H1 (cell line): Measurements from ENCODE around the gene GLRX3. TPM values are rescaled to one million over a fixed set of nuclear protein-coding genes. Genes with fewer than 3 reads are reported as not detected.

Experiments
- CTCF ChIA-PET: fragments of 300-600 bp; sonication (Branson Sonifier 250); formaldehyde crosslinking; loops from one replicate; lab custom pipeline; 2021; ENCODE audit not compliant: partially characterized antibody; lab: Charles Lee
- POLR2A ChIA-PET: fragments of 300-600 bp; sonication (Branson Sonifier 250); formaldehyde crosslinking; loops from one replicate; lab custom pipeline; 2021; ENCODE audit warnings: inconsistent platforms; ENCODE audit not compliant: partially characterized antibody; lab: Charles Lee
- DNase-seq, 2 experiments: peaks; one replicate each; pipeline versions ENCODE4 v3.0.0 to v3.0.0-alpha.2; 2010 to 2022; ENCODE audit warnings: low spot score in 2 of 2, low read depth in 1 of 2, mixed read lengths in 1 of 2
- FAIRE-seq: peaks from 2 replicates; lab custom pipeline; 2011; peaks lifted over from hg19 to GRCh38; lab: Jason Lieb, UNC
- H2AFZ ChIP-seq: 2 replicates; pipeline ENCODE4 v1.8.1; 2012; ENCODE audit warnings: low read length, inconsistent platforms
- H2AK5ac ChIP-seq: 2 replicates; pipeline ENCODE4 v1.6.1; 2013; ENCODE audit warnings: low read depth, low read length
- H2BK120ac ChIP-seq: replicated peaks from 2 replicates; pipeline ENCODE3; 2013; ENCODE audit warnings: low read depth, low read length, inconsistent platforms
- H2BK12ac ChIP-seq: 2 replicates; pipeline ENCODE4 v1.6.1; 2013; ENCODE audit warnings: low read depth, low read length
- H2BK15ac ChIP-seq: 2 replicates; pipeline ENCODE4 v1.6.1; 2013; ENCODE audit warnings: low read length
- H2BK20ac ChIP-seq: 2 replicates; pipeline ENCODE4 v1.6.1; 2013; ENCODE audit warnings: low read length
- H2BK5ac ChIP-seq: 2 replicates; pipeline ENCODE4 v1.6.1; 2013; ENCODE audit warnings: low read depth, low read length
- H3K14ac ChIP-seq: 2 replicates; pipeline ENCODE4 v1.6.1; 2013; ENCODE audit warnings: inconsistent platforms; ENCODE audit not compliant: insufficient read length
- H3K18ac ChIP-seq: 2 replicates; pipeline ENCODE4 v1.6.1; 2013; ENCODE audit warnings: low read length; ENCODE audit errors: extremely low read depth
- H3K23ac ChIP-seq: 2 replicates; pipeline ENCODE4 v1.6.1; 2013; ENCODE audit warnings: inconsistent platforms; ENCODE audit not compliant: insufficient read length
- H3K23me2 ChIP-seq: 2 replicates; pipeline ENCODE4 v1.6.1; 2013; ENCODE audit warnings: low read depth, low read length
- H3K27ac ChIP-seq: 2 replicates; pipeline ENCODE4 v1.6.1; 2011; ENCODE audit warnings: low read depth, low read length, inconsistent platforms
- H3K27me3 ChIP-seq, 4 experiments: replicated peaks in 1 of 4; 1 replicate in 1 of 4; 2 replicates in 3 of 4; pipeline versions ENCODE4 v1.6.1 to v1.8.1; 2011 to 2013; ENCODE audit warnings: low read length in 3 of 4, mild to moderate bottlenecking in 3 of 4, inconsistent platforms in 2 of 4, mixed read lengths in 2 of 4, moderate library complexity in 1 of 4; ENCODE audit not compliant: control insufficient read depth in 3 of 4, insufficient read depth in 3 of 4; ENCODE audit errors: extremely low read depth in 1 of 4
- H3K36me3 ChIP-seq, 4 experiments: 2 replicates each; pipeline versions ENCODE4 v1.6.1 to v1.8.1; 2011 to 2013; ENCODE audit warnings: mild to moderate bottlenecking in 4 of 4, low read length in 3 of 4, moderate library complexity in 2 of 4, control low read depth in 1 of 4, inconsistent platforms in 1 of 4; ENCODE audit not compliant: insufficient read depth in 4 of 4, control insufficient read depth in 2 of 4
- H3K4ac ChIP-seq: replicated peaks from 2 replicates; pipeline ENCODE3; 2013; ENCODE audit warnings: low read length, low read depth, mixed read lengths, inconsistent platforms; ENCODE audit not compliant: insufficient read length
- H3K4me1 ChIP-seq, 4 experiments: replicated peaks in 1 of 4; 1 replicate in 1 of 4; 2 replicates in 3 of 4; pipeline versions ENCODE4 v1.6.1 to v1.8.1; 2011 to 2013; ENCODE audit warnings: low read length in 3 of 4, inconsistent platforms in 2 of 4, mixed read lengths in 1 of 4; ENCODE audit not compliant: insufficient read depth in 4 of 4, control insufficient read depth in 3 of 4
- H3K4me2 ChIP-seq, 2 experiments: 2 replicates each; pipeline versions ENCODE4 v1.6.1 to v1.8.1; 2011 to 2013; ENCODE audit warnings: low read depth in 2 of 2, low read length in 2 of 2, control low read depth in 1 of 2, inconsistent platforms in 1 of 2, mild to moderate bottlenecking in 1 of 2; ENCODE audit not compliant: insufficient read depth in 1 of 2
- H3K4me3 ChIP-seq, 4 experiments: fragments of 200-600, 300-600 bp in 1 of 4; sonication (generic), shearing (Covaris generic), sonication (Bioruptor Twin) in 1 of 4; 2 replicates each; pipeline versions ENCODE4 v1.5.1 to v1.8.1; 2011 to 2016; ENCODE audit warnings: low read length in 4 of 4, low read depth in 3 of 4, control low read depth in 2 of 4, inconsistent platforms in 2 of 4, mild to moderate bottlenecking in 2 of 4, mixed read lengths in 1 of 4, moderate library complexity in 1 of 4; ENCODE audit not compliant: insufficient read depth in 2 of 4; ENCODE audit errors: extremely low read depth in 1 of 4
- H3K56ac ChIP-seq: replicated peaks from 2 replicates; pipeline ENCODE3; 2013; ENCODE audit warnings: low read depth, mild to moderate bottlenecking, mixed read lengths, low read length, inconsistent platforms; ENCODE audit not compliant: insufficient read length
- H3K79me1 ChIP-seq: 2 replicates; pipeline ENCODE4 v1.6.1; 2013; ENCODE audit warnings: low read depth, low read length, control low read depth
- H3K79me2 ChIP-seq, 2 experiments: 2 replicates each; pipeline versions ENCODE4 v1.6.1 to v1.8.1; 2012 to 2013; ENCODE audit warnings: low read length in 2 of 2, mild to moderate bottlenecking in 2 of 2, inconsistent platforms in 1 of 2; ENCODE audit not compliant: insufficient read depth in 2 of 2, control insufficient read depth in 1 of 2
- H3K9ac ChIP-seq, 4 experiments: replicated peaks in 1 of 4; 1 replicate in 1 of 4; 2 replicates in 3 of 4; pipeline versions ENCODE4 v1.6.1 to v1.8.1; 2011 to 2013; ENCODE audit warnings: low read depth in 3 of 4, low read length in 3 of 4, control low read depth in 2 of 4, mild to moderate bottlenecking in 2 of 4, moderate library complexity in 2 of 4, inconsistent platforms in 1 of 4; ENCODE audit errors: extremely low read depth in 1 of 4
- H3K9me3 ChIP-seq, 2 experiments: 2 replicates each; pipeline versions ENCODE4 v1.6.1 to v1.8.1; 2012 to 2013; ENCODE audit warnings: mild to moderate bottlenecking in 2 of 2, moderate library complexity in 2 of 2, control low read depth in 1 of 2, inconsistent platforms in 1 of 2, low read depth in 1 of 2, low read length in 1 of 2, mixed read lengths in 1 of 2; ENCODE audit not compliant: insufficient read depth in 2 of 2
- H4K20me1 ChIP-seq, 2 experiments: replicated peaks in 1 of 2; 2 replicates each; pipeline versions ENCODE3 to v1.8.1; 2011 to 2013; ENCODE audit warnings: inconsistent platforms in 2 of 2, low read length in 2 of 2, mild to moderate bottlenecking in 1 of 2; ENCODE audit not compliant: insufficient read depth in 2 of 2, control insufficient read depth in 1 of 2
- H4K5ac ChIP-seq: 2 replicates; pipeline ENCODE4 v1.6.1; 2013; ENCODE audit warnings: low read length, low read depth, mixed read lengths, inconsistent platforms; ENCODE audit not compliant: insufficient read length
- H4K8ac ChIP-seq: 2 replicates; pipeline ENCODE4 v1.8.0; 2013; ENCODE audit warnings: mild to moderate bottlenecking, moderate library complexity, low read length, inconsistent platforms; ENCODE audit not compliant: insufficient read depth; ENCODE audit errors: extremely low read depth
- H4K91ac ChIP-seq: replicated peaks from 2 replicates; pipeline ENCODE3; 2013; ENCODE audit warnings: low read length, mixed read lengths, inconsistent platforms; ENCODE audit not compliant: insufficient read length
- ATF2 ChIP-seq: IDR thresholded peaks from 2 replicates; pipeline ENCODE4 v1.6.1; 2012; ENCODE audit warnings: low read length, inconsistent platforms
- ATF3 ChIP-seq: IDR thresholded peaks from 2 replicates; pipeline ENCODE4 v1.6.1; 2011; ENCODE audit warnings: low read depth, mild to moderate bottlenecking, low read length; ENCODE audit not compliant: insufficient read depth
- EZH2 ChIP-seq: fragments of 200-600 bp; sonication (generic); IDR thresholded peaks from 2 replicates; pipeline ENCODE4 v1.7.1; 2012; ENCODE audit warnings: low read depth, mild to moderate bottlenecking, moderate library complexity, low read length, inconsistent platforms; ENCODE audit not compliant: severe bottlenecking
- FOSL1 ChIP-seq: IDR thresholded peaks from 2 replicates; pipeline ENCODE4 v1.6.1; 2011; ENCODE audit warnings: mild to moderate bottlenecking, low read depth, low read length, moderate library complexity; ENCODE audit not compliant: insufficient read depth
- JUND ChIP-seq: IDR thresholded peaks from 2 replicates; pipeline ENCODE4 v1.6.1; 2011; ENCODE audit warnings: mild to moderate bottlenecking, improper control_type of control experiment, low read length
- MAX ChIP-seq: IDR thresholded peaks from 2 replicates; pipeline ENCODE4 v1.6.1; 2012; ENCODE audit warnings: inconsistent platforms
- SIN3A ChIP-seq, 2 experiments: IDR thresholded peaks in 1 of 2; conservative IDR thresholded peaks in 1 of 2; 2 replicates each; pipeline ENCODE4 v1.6.1; 2011 to 2012; ENCODE audit warnings: low read length in 2 of 2, improper control_type of control experiment in 1 of 2, low read depth in 1 of 2, mild to moderate bottlenecking in 1 of 2
- SIX5 ChIP-seq: IDR thresholded peaks from 2 replicates; pipeline ENCODE4 v1.6.1; 2011; ENCODE audit warnings: mild to moderate bottlenecking, low read depth, low read length
- SRF ChIP-seq: IDR thresholded peaks from 2 replicates; pipeline ENCODE4 v1.6.1; 2011; ENCODE audit warnings: mild to moderate bottlenecking, low read depth, low read length, moderate library complexity
- TAF7 ChIP-seq: optimal IDR thresholded peaks from 2 replicates; pipeline ENCODE3; 2011; ENCODE audit warnings: low read depth, mild to moderate bottlenecking, inconsistent platforms, low read length, moderate library complexity, borderline replicate concordance
- WGBS, 2 experiments: shearing (Covaris generic) in 1 of 2; methylation state at CpG; one replicate each; pipeline versions ENCODE4 v1.1.6 to v1.1.7; 2013 to 2015; ENCODE audit warnings: low lambda C conversion rate in 2 of 2, mixed read lengths in 2 of 2, inconsistent platforms in 1 of 2, low coverage in 1 of 2, missing lambda C conversion rate in 1 of 2; ENCODE audit not compliant: insufficient replicate concordance in 2 of 2, insufficient coverage in 1 of 2, insufficient read length in 1 of 2; ENCODE audit errors: extremely low coverage in 1 of 2, missing lambda C conversion rate in 1 of 2; 5-methylcytosine and 5-hydroxymethylcytosine counted together
- polyA plus RNA-seq, 7 experiments: library from polyadenylated mRNA; depleted of rRNA in 3 of 7; stranded (reverse) in 5 of 7; unstranded in 2 of 7; fragments of >200 nt in 5 of 7; fragments of 200-250 nt in 2 of 7; gene quantifications; 1 replicate in 5 of 7; 2 replicates in 1 of 7; 4 replicates in 1 of 7; pipeline versions ENCODE4 v1.2.1 to v1.2.3, GENCODE V29; 2011 to 2013; ENCODE audit warnings: missing spikeins in 2 of 7, mixed read lengths in 2 of 7
- total RNA-seq: library from RNA; stranded (reverse); fragmentation: NEBNext Ultra II Directional; extraction: Animal tissue kit (Norgen Biotek cat#: 25700); gene quantifications from 2 replicates; pipeline ENCODE4 v1.2.1, GENCODE V29; 2021

GLRX3 gene
- total and polyA plus RNA-seq, 2 of the 8 experiments (the other 6 are each of a cell fraction or from before 2014, with no cell fraction given) = 59.9 to 157 TPM

GRCh38 chr10:130189608-130190054, 53.4 kb downstream of the GLRX3 start:
- no peak overlapping the region for H2AK5ac ChIP-seq
- H3K23me2 ChIP-seq = peaks cover 5% of the 10 kb centered on the region; the same call in 1 of the 2 replicates
- FAIRE-seq = no peak
- H3K27me3 ChIP-seq = no peaks in the 10 kb centered on the region
- H2BK120ac ChIP-seq = no peak overlapping the region
- H4K20me1 ChIP-seq = peaks cover 0 to 6% of the 10 kb centered on the region in 2 experiments
- H4K8ac ChIP-seq = no peak overlapping the region
- no peak overlapping the region for H2BK15ac ChIP-seq
- no peak overlapping the region for H3K4ac ChIP-seq
- peaks cover 0 to 7% (median 2%) of the 10 kb centered on the region in 4 experiments; a peak in 4 of 8 replicates for H3K36me3 ChIP-seq
- H3K79me2 ChIP-seq = no peaks in the 10 kb centered on the region
- H2BK12ac ChIP-seq = no peak overlapping the region
- no peak overlapping the region for H2AFZ ChIP-seq
- DNase-seq = no peak
- H3K9ac ChIP-seq = no peak overlapping the region
- 86% methylated on average over 21 of the region's 25 CpGs; no CpG with 5 or more reads in 1 of the 2 experiments for WGBS, 2 experiments
- peaks cover 0 to 4% (median 3%) of the 10 kb centered on the region in 4 experiments; a peak in 2 of 7 replicates for H3K4me1 ChIP-seq
- no peak overlapping the region for H3K4me3 ChIP-seq
- H3K4me2 ChIP-seq = no peak overlapping the region
- POLR2A ChIA-PET = interaction anchor here (0.6 to 1.0 kb wide), 2 partner anchors 331 to 659 kb away, joined by 3 read pairs; no protein-coding TSS in a partner anchor
- no peak overlapping the region for H4K91ac ChIP-seq
- no peak overlapping the region for H3K27ac ChIP-seq
- H3K14ac ChIP-seq = no peak overlapping the region
- H3K9me3 ChIP-seq = peaks cover 0 to 9% of the 10 kb centered on the region in 2 experiments; a peak in 1 of 4 replicates
- no peak overlapping the region for H2BK5ac ChIP-seq
- no peak overlapping the region for H3K18ac ChIP-seq
- no peak overlapping the region for H3K56ac ChIP-seq
- H2BK20ac ChIP-seq = no peak overlapping the region
- CTCF ChIA-PET = interaction anchor here (0.6 to 2.4 kb wide), 10 partner anchors 41 to 1015 kb away, joined by 3 to 15 read pairs (median 4); no protein-coding TSS in a partner anchor
- H4K5ac ChIP-seq = no peak overlapping the region
- no peak overlapping the region for H3K23ac ChIP-seq
- no peaks in the 10 kb centered on the region for H3K79me1 ChIP-seq
- TF ChIP-seq ATF2 = no peak
- no peak for TF ChIP-seq FOSL1
- no peak for TF ChIP-seq ATF3
- TF ChIP-seq SIX5 = no peak
- no peak for TF ChIP-seq JUND
- TF ChIP-seq SRF = no peak
- TF ChIP-seq TAF7 = no peak
- TF ChIP-seq EZH2 = no peak
- no peak for TF ChIP-seq SIN3A (conservative IDR thresholded peaks at IDR 0.05 in 1 of 2, IDR thresholded peaks at IDR 0.05 in 1 of 2; ENCODE audit: low read depth in 1 of 2, low read length in 2 of 2)
- no peak for TF ChIP-seq MAX
